Ascending aorta (tissue), 2 donors: Measurements from ENCODE around the gene GAK. TPM values are rescaled to one million over a fixed set of nuclear protein-coding genes. Genes with fewer than 3 reads are reported as not detected.

Experiments used
- DNase-seq, 2 donors: peaks; one replicate each; pipeline ENCODE4 v3.0.0-alpha.2; 2019; ENCODE audit warnings: low spot score in 2 of 2
- H3K27ac ChIP-seq, 2 donors: fragments of 200-600 bp; sonication (generic); one replicate each; pipeline ENCODE4 v1.5.1; 2016 to 2017; ENCODE audit warnings: mild to moderate bottlenecking in 1 of 2
- H3K27me3 ChIP-seq: fragments of 200-600 bp; sonication (generic); one replicate; pipeline ENCODE4 v1.5.1; 2017
- H3K36me3 ChIP-seq, 2 donors: fragments of 200-600 bp; sonication (generic); one replicate each; pipeline ENCODE4 v1.5.1; 2016
- H3K4me1 ChIP-seq, 2 donors: fragments of 200-600 bp; sonication (generic); one replicate each; pipeline ENCODE4 v1.5.1; 2016 to 2017; ENCODE audit warnings: mild to moderate bottlenecking in 1 of 2
- H3K4me3 ChIP-seq, 2 donors: fragments of 200-600 bp; sonication (generic); one replicate each; pipeline ENCODE4 v1.5.1; 2016 to 2017; ENCODE audit warnings: mild to moderate bottlenecking in 1 of 2
- H3K9me3 ChIP-seq, 2 donors: fragments of 200-600 bp; sonication (generic); one replicate each; pipeline ENCODE4 v1.5.1; 2016
- intact Hi-C: fragments of 100-400 bp; cut with DNase I; formaldehyde crosslinking; loops from one replicate; pipeline ENCODE4 v1.15.1; 2023
- total RNA-seq: library from RNA; depleted of rRNA; stranded (reverse); fragments of >200 nt; gene quantifications from one replicate; pipeline ENCODE4 v1.1.0, GENCODE V29; 2016
- TF ChIP-seq, protein P1 (sequence below), 3 experiments: fragments of 200-600 bp in 2 of 3; fragments of 450-650 bp in 1 of 3; sonication (generic) in 2 of 3; IDR thresholded peaks; one replicate each; pipeline ENCODE4 v1.5.1; 2016 to 2019; ENCODE audit warnings: antibody characterized with exemption in 3 of 3, mild to moderate bottlenecking in 1 of 3, moderate library complexity in 1 of 3

Gene GAK
- total RNA-seq, 1 donor from 2014 or later = 87.3 TPM

DNA sequence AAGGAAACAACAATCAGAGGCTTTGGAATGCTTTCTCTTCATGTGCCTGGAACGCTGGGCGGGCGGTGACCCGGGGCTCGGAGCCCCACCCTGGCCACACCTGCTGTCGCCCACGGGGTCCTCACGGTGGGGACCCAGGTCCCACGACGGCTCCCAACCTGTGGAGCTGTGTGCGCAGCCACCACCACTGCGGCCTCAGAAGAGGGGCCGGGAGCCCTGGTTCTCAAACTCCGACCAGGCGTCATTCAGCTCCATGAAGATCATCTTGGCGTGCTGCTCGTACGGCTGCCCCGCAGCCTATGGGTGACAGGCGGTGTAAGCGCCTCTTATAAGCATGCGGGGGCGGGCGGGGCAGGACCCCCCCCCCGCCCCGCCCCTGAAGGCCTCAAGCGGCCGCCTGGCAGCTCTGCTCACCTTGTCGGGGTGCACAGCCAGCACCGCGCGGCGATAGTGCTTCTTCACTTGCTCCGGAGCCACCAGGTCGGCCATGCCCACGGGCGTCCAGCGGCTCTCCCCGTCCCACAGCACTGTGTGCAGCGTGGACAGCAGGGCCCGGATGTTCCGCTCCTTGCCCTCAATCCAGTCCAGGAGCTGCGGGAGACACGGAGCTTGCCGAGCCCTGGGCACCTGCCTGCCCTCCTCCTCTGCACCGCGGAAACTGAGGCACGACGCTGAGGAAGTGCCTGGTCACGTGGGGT, 82.5 kb downstream of the GAK start:
- Histone ChIP-seq H3K27ac (no peak overlapping the region), H3K9me3 (no peaks in the 10 kb centered on the region), H3K4me3 (no peak overlapping the region), H3K27me3 (no peaks in the 10 kb centered on the region), H3K4me1 (no peaks in the 10 kb centered on the region), H3K36me3 (peaks cover 44 to 50% of the 10 kb centered on the region in 2 donors)
- TF ChIP-seq, protein P1, sequence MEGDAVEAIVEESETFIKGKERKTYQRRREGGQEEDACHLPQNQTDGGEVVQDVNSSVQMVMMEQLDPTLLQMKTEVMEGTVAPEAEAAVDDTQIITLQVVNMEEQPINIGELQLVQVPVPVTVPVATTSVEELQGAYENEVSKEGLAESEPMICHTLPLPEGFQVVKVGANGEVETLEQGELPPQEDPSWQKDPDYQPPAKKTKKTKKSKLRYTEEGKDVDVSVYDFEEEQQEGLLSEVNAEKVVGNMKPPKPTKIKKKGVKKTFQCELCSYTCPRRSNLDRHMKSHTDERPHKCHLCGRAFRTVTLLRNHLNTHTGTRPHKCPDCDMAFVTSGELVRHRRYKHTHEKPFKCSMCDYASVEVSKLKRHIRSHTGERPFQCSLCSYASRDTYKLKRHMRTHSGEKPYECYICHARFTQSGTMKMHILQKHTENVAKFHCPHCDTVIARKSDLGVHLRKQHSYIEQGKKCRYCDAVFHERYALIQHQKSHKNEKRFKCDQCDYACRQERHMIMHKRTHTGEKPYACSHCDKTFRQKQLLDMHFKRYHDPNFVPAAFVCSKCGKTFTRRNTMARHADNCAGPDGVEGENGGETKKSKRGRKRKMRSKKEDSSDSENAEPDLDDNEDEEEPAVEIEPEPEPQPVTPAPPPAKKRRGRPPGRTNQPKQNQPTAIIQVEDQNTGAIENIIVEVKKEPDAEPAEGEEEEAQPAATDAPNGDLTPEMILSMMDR (IDR thresholded peaks at IDR 0.05) = no peak
- no peak for DNase-seq
- intact Hi-C loops = no loop called here

DNA sequence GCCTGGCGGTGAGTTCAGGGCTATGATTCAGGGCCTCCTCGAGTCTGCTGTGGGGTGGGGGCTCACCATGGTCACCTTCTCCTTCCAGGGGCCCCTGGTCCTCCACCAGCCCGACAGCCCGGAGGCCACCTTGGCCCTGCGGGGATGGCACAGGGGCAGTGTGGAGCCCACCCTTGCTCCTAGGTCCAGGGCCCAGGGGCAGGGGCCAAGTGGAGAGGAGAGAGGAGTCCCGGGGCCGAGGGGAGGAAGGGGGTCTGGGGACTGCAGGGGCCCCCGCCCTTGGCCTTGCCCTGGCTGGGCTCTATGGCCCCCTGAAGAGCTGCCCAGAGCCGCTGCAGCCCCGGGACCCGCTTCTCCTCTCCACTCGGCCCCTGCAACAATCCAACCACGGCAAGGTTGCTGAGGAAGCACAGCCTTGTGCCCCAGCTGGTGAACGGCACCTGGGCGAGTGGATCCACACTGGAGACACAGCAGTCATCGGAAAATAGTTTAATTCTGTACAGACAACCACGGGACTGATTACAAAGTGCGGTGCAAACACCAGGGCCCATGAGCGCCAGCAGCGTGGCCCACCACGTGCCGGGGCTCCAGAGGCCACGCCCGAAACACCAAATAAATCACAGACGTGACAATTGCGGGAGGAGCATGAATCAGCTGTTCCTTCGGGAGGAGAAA, 83.2 kb downstream of the GAK start:
- no peak for DNase-seq
- TF ChIP-seq, protein P1 (IDR thresholded peaks at IDR 0.05) = no peak
- intact Hi-C loops = no loop called here
- Histone ChIP-seq H3K27ac (no peak overlapping the region), H3K4me3 (no peak overlapping the region), H3K27me3 (no peaks in the 10 kb centered on the region), H3K9me3 (no peaks in the 10 kb centered on the region), H3K36me3 (peaks cover 42 to 47% of the 10 kb centered on the region in 2 donors), H3K4me1 (no peaks in the 10 kb centered on the region)

DNA sequence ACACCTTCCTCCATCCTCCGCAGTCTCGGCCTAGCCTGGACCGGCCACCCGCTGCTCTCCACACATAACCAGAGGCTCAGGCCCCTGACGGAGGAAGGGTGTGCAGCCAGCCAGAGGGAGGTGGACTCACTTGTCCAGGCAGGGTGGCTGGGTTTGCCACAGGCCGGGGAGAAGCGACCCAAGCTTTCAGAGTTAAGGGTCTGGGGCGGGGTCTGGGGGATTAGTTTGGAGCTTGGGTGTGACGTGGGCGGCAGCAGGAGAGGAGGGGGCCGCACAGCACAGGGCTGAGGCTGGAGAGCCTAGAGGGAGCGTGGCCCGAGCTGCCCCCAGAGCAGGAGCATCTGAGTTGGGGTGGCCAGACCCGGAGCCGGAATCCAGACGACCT, 83.8 kb downstream of the GAK start:
- Histone ChIP-seq H3K36me3 (peaks cover 40 to 42% of the 10 kb centered on the region in 2 donors), H3K9me3 (no peaks in the 10 kb centered on the region), H3K27me3 (no peaks in the 10 kb centered on the region), H3K4me3 (no peak overlapping the region), H3K4me1 (no peaks in the 10 kb centered on the region), H3K27ac (no peak overlapping the region)
- TF ChIP-seq, protein P1 (IDR thresholded peaks at IDR 0.05) = no peak
- no peak for DNase-seq
- intact Hi-C loops = no loop called here

DNA sequence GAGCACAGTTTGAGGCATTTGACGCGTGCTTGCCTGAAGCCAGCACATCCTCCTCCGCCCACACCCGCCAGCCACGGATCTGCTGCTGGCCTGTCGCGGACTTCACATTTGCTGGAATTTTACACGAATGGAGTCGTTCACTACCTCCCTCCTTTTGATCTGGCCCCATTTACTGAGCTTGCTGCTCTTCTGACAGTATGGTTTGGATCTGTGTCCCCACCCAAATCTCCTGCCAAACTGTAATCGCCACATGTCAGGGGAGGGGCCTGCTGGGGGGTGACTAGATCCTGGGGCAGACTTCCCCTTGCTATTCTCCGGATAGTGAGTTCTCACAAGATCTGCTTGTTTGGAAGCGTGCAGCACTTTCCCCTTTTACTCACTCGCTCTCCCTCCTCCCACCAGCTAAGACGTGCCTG, 86.3 kb downstream of the GAK start:
- DNase-seq = no peak
- intact Hi-C loops = no loop called here
- Histone ChIP-seq H3K36me3 (peaks cover 19 to 28% of the 10 kb centered on the region in 2 donors), H3K27me3 (no peaks in the 10 kb centered on the region), H3K4me3 (no peak overlapping the region), H3K27ac (no peak overlapping the region), H3K4me1 (no peaks in the 10 kb centered on the region), H3K9me3 (peaks cover 0 to 4% of the 10 kb centered on the region in 2 donors)
- TF ChIP-seq, protein P1 (IDR thresholded peaks at IDR 0.05) = no peak

- peaks cover 14 to 23% of the 10 kb centered on the region in 2 donors for H3K36me3 ChIP-seq
- H3K9me3 ChIP-seq = peaks cover 0 to 4% of the 10 kb centered on the region in 2 donors
- no peaks in the 10 kb centered on the region for H3K27me3 ChIP-seq
- intact Hi-C loops = no loop called here
- H3K4me3 ChIP-seq = no peak overlapping the region
- no peak overlapping the region for H3K27ac ChIP-seq
- no peak for DNase-seq
- no peaks in the 10 kb centered on the region for H3K4me1 ChIP-seq
- TF ChIP-seq, protein P1 (IDR thresholded peaks at IDR 0.05) = no peak
These were observed 86.8 kb downstream of the GAK start for GRCh38 chr4:845233-845835.
